Ishikawa (cell line): ENCODE results near the gene MRRF.

Source experiments
- CEBPB ChIP-seq: IDR thresholded peaks from 2 replicates; pipeline ENCODE4 v1.6.1; 2012
- CREB1 ChIP-seq: IDR thresholded peaks from 2 replicates; pipeline ENCODE4 v1.6.1; 2012; ENCODE audit warnings: low read depth
- EGR1 ChIP-seq: IDR thresholded peaks from 2 replicates; pipeline ENCODE4 v1.6.1; 2012
- EP300 ChIP-seq: IDR thresholded peaks from 2 replicates; pipeline ENCODE4 v1.6.1; 2012; ENCODE audit warnings: borderline replicate concordance
- FOXM1 ChIP-seq: IDR thresholded peaks from 2 replicates; pipeline ENCODE4 v1.6.1; 2012; ENCODE audit warnings: low read depth, borderline replicate concordance
- NFIC ChIP-seq: IDR thresholded peaks from 2 replicates; pipeline ENCODE4 v1.6.1; 2012
- RAD21 ChIP-seq: IDR thresholded peaks from 2 replicates; pipeline ENCODE4 v1.6.1; 2012; ENCODE audit warnings: low read depth
- TAF1 ChIP-seq: IDR thresholded peaks from 2 replicates; pipeline ENCODE4 v1.6.1; 2012; ENCODE audit warnings: low read depth, mild to moderate bottlenecking
- TCF12 ChIP-seq: IDR thresholded peaks from 2 replicates; pipeline ENCODE4 v1.6.1; 2012; ENCODE audit warnings: low read depth
- TEAD4 ChIP-seq: IDR thresholded peaks from 2 replicates; pipeline ENCODE4 v1.6.1; 2012
- YY1 ChIP-seq: IDR thresholded peaks from 2 replicates; pipeline ENCODE4 v1.6.1; 2012; ENCODE audit warnings: low read depth
- ZBTB7A ChIP-seq: IDR thresholded peaks from 2 replicates; pipeline ENCODE4 v1.6.1; 2012; ENCODE audit warnings: low read depth
- TF ChIP-seq, protein P1 (sequence below): IDR thresholded peaks from 2 replicates; pipeline ENCODE4 v1.6.1; 2012
- TF ChIP-seq, protein P2 (sequence below): IDR thresholded peaks from 2 replicates; pipeline ENCODE4 v1.6.1; 2012
- TF ChIP-seq, protein P3 (sequence below): IDR thresholded peaks from 2 replicates; pipeline ENCODE4 v1.6.1; 2012; ENCODE audit warnings: low read depth, mild to moderate bottlenecking

The MRRF gene

DNA sequence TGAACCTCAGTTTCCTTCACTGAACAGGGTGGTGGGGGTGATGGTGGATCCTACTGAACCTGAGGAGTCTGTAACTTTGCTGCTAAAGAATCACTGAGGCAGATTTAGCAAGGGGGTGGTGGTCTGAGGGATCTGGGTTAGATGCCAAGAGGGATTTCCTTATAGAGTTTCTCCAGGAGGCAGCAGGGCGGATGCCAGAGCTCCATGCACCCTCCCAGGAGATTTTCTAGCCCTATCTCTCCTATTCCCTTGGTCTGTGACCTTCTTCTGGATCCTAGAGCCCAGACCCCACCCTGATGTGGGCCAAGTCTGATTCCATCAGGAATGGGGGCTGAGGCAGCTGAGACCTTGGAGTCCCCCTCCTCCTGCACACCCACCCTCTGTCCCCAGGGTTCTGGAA, 112.1 kb downstream of the MRRF start:
- TF ChIP-seq EGR1 = no peak
- no peak for TF ChIP-seq FOXM1
- no peak for TF ChIP-seq EP300
- no peak for TF ChIP-seq TAF1
- TF ChIP-seq TEAD4 = no peak

DNA sequence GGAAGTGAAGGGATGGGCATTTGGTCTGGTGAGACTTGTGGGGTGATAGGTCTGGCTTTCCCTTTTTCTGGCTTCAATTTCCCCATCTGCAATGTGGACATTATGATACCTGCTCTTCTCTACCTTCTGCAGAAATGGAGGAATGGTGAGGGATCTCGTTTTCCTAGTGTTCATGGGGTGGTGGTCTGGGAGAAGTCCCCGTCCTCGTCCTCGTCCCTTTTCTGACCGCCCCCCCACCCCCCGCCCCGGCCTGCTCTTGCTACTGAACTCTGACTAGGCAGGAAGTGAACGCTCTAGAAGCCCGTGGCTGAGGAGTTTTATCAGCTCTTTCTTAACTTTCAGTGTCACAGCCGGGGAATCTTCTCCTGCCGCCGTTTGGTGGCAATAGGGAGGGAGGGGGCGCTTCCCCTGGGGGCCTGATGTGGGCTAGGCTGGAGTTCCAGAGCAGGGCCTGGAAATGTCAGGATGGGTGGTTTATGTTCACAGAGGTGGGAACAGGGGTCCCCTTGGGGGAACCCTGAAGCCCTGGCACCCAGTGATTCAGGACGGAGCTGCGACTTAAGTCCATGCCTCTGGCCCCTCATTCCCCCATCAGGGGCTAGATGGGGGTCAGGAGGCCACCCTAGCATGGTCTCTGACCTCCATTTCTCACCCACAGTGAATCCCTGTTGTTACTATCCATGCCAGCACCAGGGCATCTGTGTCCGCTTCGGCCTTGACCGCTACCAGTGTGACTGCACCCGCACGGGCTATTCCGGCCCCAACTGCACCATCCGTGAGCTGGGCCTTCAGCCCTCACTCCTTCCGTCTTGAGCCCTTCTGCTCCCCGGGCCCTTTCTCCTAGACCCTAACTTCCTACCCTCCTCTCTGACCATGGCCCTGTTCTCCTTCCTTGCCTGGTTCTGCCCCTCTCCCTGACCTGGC, 112.8 kb downstream of the MRRF start:
- TF ChIP-seq CREB1 (no peak), FOXM1 (no peak), NFIC (no peak), TAF1 (no peak), ZBTB7A (no peak)
- TF ChIP-seq, protein P1, sequence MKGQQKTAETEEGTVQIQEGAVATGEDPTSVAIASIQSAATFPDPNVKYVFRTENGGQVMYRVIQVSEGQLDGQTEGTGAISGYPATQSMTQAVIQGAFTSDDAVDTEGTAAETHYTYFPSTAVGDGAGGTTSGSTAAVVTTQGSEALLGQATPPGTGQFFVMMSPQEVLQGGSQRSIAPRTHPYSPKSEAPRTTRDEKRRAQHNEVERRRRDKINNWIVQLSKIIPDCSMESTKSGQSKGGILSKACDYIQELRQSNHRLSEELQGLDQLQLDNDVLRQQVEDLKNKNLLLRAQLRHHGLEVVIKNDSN = no peak
- TF ChIP-seq, protein P2, sequence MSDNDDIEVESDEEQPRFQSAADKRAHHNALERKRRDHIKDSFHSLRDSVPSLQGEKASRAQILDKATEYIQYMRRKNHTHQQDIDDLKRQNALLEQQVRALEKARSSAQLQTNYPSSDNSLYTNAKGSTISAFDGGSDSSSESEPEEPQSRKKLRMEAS = no peak

DNA sequence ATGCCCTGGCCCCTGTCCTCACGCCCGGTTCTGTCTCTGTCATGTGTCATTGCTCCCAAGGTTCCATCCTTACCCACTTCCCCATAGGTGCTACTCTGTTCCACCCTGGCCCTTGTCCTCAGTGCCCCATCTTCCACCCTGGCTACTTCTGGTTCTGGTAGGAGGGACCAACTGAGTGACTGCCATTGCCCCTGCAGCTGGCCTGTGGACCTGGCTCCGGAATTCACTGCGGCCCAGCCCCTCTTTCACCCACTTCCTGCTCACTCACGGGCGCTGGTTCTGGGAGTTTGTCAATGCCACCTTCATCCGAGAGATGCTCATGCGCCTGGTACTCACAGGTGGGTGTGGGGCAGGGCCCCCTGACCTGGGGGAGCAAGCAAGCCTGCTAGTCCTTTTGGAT, 113.6 kb downstream of the MRRF start:
- no peak for TF ChIP-seq EGR1
- no peak for TF ChIP-seq TCF12
- no peak for TF ChIP-seq EP300
- TF ChIP-seq, protein P2 = no peak
- no peak for TF ChIP-seq RAD21
- TF ChIP-seq NFIC = no peak
- no peak for TF ChIP-seq TAF1
- TF ChIP-seq CREB1 = no peak
- TF ChIP-seq, protein P3, sequence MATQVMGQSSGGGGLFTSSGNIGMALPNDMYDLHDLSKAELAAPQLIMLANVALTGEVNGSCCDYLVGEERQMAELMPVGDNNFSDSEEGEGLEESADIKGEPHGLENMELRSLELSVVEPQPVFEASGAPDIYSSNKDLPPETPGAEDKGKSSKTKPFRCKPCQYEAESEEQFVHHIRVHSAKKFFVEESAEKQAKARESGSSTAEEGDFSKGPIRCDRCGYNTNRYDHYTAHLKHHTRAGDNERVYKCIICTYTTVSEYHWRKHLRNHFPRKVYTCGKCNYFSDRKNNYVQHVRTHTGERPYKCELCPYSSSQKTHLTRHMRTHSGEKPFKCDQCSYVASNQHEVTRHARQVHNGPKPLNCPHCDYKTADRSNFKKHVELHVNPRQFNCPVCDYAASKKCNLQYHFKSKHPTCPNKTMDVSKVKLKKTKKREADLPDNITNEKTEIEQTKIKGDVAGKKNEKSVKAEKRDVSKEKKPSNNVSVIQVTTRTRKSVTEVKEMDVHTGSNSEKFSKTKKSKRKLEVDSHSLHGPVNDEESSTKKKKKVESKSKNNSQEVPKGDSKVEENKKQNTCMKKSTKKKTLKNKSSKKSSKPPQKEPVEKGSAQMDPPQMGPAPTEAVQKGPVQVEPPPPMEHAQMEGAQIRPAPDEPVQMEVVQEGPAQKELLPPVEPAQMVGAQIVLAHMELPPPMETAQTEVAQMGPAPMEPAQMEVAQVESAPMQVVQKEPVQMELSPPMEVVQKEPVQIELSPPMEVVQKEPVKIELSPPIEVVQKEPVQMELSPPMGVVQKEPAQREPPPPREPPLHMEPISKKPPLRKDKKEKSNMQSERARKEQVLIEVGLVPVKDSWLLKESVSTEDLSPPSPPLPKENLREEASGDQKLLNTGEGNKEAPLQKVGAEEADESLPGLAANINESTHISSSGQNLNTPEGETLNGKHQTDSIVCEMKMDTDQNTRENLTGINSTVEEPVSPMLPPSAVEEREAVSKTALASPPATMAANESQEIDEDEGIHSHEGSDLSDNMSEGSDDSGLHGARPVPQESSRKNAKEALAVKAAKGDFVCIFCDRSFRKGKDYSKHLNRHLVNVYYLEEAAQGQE = no peak
- no peak for TF ChIP-seq FOXM1
- TF ChIP-seq CEBPB = no peak
- TF ChIP-seq, protein P1 = no peak
- TF ChIP-seq ZBTB7A = no peak
- TF ChIP-seq TEAD4 = no peak

DNA sequence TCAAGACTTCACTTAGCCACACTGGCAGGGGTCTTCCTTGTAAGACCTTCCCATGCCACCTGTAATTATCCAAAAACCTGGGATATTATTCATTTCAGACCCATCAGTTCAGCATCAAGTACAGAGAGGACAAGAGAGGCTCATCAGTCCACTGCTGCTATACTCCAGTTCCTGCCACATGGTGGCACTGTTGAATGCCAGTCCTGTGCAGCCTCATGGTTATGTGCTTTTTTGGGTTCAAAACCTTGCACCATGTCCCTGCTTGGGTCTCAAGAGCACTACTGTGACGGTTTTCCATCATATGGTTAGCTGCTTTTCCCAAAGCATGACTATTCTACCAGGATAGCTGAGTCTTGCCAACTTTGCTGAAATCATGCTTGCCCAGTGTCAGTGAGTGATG, 114.7 kb downstream of the MRRF start:
- no peak for TF ChIP-seq NFIC
- TF ChIP-seq RAD21 = peak; percentile 44; the same call in 1 of the 2 replicates

DNA sequence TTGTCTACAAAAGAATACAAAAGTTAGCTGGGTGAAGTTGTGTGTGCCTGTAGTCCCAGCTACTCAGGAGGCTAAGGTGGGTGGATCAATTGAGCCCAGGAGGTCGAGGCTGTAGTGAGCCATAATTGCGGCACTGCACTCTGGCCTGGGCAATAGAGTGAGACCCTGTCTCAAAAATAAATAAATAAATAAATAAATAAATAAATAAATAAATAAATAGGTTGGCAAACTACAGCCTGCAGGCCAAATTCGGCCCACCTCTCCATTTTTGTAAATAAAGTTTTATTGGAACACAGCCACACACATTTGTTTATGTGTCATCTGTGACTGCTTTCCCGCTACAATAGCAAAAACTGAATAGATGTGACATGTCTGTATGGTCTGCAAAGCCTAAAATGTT, 115.6 kb downstream of the MRRF start:
- TF ChIP-seq YY1 (no peak), TAF1 (no peak)
